ENCODE data around the gene NR1H2.
"Not testable (repeated sequence)": the region's sequence is repeated elsewhere in the genome, so short reads cannot be mapped to it uniquely, and the experiment has no call there.

The NR1H2 gene

DNA sequence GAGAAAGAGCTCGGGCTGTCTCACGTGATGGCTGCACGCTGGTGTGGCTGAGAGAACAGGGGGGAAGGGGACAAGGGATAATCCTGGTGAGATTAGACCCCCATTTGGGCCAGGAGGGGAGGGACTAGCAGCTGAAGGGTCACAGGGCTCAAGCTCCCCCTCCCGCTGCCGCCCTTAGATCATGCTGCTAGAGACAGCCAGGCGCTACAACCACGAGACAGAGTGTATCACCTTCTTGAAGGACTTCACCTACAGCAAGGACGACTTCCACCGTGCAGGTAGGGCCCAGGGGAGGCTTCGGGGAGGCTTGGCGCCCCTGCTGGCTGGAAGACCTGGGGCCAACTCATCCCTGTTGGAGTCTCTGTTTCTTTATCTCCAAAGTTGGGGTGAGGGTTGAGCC is 3.3 kb downstream of the NR1H2 start:
- no peak for DNase-seq

DNA sequence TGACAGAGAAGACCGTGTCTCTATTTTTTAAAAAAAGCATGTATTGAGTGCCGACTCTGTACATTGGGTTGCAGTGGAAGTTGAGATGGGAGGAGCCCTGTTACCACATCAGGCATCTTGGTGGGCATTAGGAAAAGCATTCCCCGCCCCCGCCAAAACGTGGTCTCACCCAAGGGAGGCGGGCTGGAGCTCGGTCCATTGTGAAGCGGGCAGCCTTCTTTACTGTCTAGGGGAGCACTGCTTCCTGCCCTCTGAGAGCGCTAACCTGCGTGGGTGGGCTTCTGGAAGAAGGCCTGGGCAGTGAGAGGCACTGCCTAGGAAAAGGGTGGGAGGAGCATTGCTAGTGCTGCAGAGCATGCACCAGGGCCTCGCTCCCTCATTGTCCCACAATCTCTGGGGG is 3.9 kb downstream of the NR1H2 start:
- DNase-seq = no peak

DNA sequence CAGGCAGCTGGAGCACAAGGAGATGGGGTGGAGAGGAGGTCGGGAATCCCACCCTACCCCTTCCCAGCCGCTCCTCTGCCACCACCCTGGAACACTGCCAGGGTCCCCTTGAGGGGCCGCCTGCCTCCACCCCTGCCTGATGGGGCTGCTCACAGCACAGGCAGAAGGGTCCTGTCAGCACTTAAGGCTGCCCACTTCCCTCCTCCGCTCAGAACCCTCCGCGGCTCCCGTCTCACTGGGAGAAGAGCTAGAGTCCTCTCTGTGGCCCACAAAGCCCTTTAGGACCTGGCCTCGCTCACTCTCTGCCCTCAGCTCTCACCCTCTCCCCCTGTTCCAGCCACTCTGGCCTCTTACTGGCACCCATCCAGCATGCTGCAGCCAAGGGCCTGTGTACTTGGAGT is 4.5 kb downstream of the NR1H2 start:
- no peak for DNase-seq

DNA sequence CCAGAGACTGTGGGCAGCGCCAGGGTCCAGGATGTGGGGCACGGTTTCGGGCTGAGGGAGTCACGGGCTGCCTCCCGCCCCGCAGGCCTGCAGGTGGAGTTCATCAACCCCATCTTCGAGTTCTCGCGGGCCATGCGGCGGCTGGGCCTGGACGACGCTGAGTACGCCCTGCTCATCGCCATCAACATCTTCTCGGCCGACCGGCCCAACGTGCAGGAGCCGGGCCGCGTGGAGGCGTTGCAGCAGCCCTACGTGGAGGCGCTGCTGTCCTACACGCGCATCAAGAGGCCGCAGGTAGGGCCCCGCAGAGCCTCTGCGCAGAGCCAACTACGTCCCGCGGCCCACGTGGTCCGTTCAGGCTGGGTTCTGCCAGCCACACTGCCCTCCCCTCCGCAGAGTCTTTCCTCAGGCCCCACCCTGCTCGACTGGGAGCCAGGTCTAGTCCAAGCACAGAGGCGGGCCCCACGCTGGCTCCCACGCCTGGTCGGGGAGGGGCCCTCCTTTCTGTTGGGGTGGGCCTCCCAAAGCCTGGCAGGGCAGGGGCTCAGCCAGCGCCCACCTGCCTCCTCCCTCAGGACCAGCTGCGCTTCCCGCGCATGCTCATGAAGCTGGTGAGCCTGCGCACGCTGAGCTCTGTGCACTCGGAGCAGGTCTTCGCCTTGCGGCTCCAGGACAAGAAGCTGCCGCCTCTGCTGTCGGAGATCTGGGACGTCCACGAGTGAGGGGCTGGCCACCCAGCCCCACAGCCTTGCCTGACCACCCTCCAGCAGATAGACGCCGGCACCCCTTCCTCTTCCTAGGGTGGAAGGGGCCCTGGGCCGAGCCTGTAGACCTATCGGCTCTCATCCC is 5.8 kb downstream of the NR1H2 start:
- DNase-seq = no peak

DNA sequence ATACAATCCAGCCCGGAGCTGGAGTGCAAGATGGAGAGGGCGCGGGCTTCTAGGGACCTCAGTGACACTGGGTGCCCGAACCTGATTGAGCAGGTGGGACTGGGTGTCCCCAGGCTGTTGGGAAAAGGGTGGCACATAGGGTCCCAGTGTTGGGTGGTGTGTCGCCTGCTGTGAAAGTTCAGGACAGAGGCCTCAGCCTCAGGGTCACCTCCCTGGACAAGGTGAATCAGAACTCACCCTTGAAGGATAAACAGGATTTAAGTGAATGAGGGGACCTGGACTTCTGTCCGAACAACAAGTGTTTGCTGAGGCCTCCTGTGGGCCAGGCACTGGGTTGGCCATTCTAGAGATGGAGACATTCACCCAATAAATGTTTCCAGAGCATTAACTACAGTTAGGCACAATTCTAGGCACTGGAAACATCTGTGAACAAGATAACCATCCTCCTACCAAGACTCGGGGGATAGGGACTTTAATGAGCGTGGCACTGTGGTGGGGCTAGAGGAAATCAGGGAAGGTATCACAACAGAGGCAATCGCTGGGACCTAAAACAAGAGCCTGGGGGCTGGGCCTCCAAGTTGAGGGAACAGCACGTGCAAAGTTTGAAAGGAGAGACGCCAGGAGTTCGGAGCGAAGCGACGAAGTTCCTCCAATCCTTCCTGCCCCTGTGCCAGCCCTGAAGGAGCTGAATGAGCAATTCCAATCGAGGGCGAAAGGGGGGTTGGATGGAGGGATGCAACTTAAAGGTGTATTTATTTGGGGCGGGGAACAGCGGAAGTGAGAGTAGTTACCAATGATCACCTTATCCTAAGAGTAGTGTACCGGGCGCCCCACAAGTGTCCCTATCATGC is 7.0 kb downstream of the NR1H2 start:
- DNase-seq = no peak

DNA sequence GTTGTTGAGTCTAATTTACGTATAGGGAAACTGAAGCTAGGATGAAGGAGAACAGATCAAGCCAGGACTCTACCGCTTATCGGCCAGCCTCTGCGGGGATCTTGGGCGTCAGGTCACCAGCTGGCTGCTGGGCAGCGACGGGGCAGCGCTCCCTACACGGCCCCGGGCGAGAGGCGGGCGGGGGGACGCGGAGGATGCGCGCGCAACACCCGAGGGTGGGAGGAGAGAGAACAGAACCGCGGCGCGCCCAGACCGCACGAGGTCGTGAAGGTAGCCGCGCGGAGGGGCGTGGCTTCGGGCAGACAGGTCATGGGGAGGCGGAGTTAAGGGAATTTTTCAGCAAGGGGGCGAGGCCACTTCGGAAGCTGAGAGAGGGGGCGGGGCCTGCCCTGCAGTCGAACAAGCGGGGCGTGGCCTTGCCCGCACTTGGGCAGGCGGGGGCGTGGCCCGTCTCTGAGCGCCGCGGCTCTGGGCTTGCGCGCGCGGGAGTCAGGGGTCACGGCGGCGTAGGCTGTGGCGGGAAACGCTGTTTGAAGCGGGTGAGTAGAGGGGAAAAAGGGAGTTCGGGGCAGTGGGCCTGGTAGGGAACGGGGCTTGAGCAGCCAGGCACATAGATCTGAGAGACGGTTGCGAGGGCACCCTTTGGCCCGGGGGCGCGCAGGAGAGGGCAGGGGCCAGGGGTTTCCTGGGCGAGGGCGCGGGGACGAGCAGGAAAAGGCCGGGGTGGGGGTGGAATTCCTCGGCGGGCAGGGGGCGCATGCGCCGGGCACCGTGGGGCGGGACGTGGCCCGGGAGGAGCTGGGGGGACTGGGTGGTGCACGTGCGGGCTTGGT is 7.8 kb downstream of the NR1H2 start, which contains the start of gene POLD1:
TSS of gene POLD1 (plus strand) at position 496 of the 833 bp plus-strand sequence. CDS start 14,505 bp downstream, outside the sequence.
- DNase-seq = peak; percentile 97

DNA sequence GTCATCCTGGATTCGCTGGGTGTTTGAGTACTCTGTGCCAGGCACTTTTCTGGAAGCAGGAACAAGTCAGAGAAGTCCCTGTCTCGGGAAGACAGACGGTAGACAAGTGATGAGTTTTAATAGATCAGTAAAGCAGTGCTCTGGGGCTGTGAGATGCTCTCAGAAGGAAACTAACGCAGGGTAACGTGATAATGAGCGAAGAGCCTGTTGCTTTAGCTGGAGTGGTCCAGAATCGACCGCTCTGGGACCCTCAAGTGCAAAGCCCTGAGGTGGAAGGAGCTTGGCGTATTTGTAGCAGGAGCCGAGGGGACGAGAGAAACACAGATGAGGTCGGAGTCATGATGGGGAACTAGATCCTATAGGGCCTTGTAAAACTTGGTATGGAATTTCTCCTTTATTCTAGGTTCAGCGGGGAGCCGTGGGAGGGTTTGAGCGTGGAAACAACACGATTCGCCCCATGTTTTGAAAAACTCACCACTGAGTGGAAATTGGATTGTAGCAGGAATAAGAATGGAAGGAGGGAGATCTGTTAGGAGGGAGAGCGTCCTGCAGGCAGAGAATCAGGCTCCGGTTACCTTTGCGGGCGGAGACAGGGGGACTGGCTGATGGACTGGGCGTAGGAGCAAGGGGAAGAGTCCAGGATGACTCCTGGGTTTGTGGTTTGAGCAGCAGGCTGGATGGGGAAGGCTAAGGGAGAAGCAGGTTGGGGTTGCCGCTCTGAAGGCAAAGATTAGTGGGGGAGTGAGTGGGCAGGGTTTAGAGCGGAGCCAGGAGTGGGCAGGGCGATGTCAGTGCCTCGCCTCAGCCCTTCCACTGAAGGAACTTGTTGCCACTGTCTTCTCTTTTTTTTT is 8.7 kb downstream of the NR1H2 start:
- DNase-seq = peak; percentile 15

DNA sequence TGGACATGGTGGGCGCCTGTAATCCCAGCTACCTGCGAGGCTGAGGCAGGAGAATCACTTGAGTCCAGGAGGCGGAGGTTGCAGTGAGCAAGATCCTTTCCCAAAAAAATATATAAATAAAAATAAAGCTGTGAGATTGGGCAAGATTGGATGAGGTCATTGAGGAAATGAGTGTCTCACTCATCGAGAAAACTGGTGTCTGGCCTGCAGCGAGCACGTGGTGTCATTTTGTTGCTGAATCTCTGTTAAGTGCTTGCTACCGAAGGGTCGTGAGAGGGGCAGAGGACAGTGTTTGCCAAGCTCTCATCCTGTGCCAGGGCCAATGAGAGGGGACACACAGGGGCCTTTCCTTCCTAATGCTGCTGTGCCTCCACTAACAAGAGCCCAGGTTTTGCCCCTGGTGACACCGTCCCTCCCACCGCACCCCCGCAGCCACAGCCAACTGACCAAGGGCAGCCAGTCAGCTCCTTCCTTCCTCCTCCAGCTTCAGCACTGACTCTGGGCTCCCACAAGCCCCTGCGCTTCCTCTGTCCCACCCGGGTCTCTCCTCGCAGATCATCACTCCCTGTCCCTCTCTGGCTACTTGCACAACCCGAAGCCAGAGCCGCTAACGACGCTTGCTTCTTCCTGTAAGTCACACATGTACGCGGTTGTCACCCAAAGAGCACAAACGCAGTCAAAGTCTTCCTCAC is 11.1 kb downstream of the NR1H2 start:
- no peak for DNase-seq

DNA sequence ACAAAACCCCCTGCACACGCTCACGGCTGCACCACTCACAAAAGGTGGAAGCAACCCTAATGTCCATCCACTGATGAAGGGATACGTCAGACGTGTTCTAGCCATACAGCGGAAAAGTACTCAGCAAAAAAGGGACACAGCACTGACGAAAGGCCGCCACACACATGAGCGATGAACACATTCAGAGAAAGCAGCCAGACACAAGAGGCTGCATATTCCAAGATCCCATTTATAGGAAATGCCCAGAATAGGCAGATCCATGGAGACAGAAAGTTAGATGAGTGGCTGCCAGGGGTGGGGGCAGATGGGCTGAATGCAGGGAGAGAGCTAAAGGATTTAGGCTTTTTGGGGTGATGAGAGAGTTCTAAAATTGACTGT is 11.6 kb downstream of the NR1H2 start:
- no peak for DNase-seq

DNA sequence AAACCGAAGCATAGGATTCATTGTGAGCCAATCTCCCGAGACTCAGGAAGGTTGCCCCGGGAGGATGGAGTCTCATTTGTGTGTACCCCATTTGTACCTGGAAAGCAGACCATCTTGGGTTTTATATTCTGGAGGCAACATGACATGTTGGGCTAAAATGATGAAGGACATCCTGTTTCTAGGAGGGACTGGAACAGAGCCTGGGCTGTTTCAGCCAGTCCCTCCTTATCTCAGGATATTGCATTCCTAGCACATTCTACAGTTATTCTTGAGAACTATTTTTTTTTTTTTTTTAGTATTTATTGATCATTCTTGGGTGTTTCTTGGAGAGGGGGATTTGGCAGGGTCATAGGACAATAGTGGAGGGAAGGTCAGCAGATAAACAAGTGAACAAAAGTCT is 14.0 kb downstream of the NR1H2 start:
- not testable (repeated sequence) for DNase-seq

DNA sequence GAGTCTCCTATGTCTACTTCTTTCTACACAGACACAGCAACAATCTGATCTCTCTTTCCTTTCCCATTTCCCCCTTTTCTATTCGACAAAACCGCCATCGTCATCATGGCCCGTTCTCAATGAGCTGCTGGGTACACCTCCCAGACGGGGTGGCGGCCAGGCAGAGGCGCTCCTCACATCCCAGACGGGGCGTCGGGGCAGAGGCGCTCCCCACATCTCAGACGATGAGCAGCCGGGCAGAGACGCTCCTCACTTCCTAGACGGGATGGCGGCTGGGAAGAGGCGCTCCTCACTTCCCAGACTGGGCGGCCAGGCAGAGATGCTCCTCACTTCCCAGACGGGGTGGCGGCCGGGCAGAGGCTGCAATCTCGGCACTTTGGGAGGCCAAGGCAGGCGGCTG is 14.7 kb downstream of the NR1H2 start:
- not testable (repeated sequence) for DNase-seq

DNA sequence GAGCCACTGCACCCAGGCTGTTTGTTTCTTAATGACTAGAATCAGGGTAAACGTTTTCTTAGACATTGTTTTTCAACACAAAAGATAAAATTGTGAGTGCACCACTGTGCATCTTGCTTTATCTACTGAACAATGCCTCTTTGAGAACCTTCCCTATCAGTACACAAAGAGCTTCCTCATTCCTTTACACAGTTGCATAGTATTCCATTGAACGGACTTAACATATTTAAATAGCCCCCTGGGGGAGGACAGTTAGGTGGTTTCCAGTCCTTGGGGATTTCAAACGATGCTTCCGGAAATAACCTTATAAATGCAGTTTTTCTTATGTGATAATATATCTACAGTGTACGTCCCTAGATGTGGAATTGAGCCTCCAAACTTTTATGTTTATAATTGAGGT is 16.5 kb downstream of the NR1H2 start:
- no peak for DNase-seq

DNA sequence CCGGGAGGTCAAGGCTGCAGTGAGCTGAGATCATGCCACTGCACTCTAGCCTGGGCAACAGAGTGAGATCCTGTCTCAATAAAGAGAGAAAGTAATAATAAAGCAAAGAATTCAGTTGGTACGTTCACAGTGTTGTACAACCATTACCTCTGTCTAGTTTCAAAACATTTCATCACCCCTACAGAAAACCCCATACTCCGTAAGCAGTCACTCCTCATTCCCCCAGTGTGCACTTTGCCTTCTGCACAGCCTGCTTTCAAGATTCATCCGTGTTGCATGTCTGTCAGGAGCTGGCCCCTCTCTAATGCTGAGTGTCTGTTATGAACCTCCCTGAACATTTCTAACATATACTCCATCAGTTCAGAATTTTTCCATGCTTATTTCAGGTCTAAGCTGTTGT is 17.3 kb downstream of the NR1H2 start:
- no peak for DNase-seq

DNA sequence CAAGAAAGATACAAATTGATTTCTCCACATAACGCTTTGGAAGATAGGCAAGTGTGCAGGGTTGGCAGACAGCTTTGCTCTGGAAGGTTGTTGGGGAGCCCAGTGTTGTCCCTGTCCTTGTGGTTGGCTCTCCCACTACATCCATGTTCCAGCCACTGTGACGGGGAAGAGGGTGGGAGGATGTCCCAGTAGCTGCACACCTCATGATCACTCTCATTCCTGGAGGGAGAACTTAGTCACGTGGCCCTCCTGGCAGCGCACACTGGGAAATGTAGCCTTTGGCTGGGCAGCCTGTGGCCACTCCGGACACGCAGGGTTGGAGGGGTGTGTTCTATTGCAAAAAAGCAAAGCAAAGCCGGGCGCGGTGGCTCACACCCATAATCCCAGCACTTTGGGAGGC is 17.8 kb downstream of the NR1H2 start:
- no peak for DNase-seq

DNA sequence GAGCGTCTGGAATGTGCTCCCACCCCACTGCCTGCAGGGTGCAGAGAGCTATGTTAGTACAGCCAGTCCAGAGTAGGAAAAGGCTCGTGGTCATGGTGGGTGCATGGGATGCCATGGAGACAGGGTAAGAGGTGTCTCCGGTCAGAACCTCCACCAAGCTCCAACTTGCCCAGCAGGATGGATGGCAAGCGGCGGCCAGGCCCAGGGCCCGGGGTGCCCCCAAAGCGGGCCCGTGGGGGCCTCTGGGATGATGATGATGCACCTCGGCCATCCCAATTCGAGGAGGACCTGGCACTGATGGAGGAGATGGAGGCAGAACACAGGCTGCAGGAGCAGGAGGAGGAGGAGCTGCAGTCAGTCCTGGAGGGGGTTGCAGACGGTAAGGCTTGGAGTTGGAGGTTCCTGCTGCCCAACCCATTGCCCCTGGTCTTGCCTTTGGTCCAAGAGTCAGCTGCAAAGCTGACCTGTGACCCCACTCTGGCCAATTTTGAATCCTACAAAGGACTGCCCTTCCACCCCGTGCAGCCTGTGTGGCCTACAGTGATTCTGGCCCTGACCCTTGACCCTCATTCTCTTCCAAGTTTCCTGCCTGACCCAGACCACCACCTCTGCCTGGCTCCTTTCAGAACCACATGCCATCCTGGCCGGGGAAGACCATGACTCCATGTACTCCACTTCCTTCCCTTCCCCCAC is 22.6 kb downstream of the NR1H2 start:
- no peak for DNase-seq

DNA sequence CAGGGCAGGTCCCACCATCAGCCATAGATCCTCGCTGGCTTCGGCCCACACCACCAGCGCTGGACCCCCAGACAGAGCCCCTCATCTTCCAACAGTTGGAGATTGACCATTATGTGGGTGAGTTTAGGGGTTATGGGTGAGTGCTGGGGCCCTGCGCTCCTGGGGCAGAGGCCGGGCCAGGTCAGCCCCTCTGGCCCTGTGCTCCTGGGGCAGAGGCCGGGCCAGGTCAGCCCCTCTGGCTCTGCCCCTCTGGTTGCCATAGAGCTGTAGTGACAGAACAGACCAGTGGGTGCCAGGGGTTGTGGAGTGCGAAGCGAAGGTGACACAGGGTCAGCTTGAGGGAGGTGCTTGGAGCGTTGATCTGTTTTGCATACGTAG is 23.1 kb downstream of the NR1H2 start:
- no peak for DNase-seq

DNA sequence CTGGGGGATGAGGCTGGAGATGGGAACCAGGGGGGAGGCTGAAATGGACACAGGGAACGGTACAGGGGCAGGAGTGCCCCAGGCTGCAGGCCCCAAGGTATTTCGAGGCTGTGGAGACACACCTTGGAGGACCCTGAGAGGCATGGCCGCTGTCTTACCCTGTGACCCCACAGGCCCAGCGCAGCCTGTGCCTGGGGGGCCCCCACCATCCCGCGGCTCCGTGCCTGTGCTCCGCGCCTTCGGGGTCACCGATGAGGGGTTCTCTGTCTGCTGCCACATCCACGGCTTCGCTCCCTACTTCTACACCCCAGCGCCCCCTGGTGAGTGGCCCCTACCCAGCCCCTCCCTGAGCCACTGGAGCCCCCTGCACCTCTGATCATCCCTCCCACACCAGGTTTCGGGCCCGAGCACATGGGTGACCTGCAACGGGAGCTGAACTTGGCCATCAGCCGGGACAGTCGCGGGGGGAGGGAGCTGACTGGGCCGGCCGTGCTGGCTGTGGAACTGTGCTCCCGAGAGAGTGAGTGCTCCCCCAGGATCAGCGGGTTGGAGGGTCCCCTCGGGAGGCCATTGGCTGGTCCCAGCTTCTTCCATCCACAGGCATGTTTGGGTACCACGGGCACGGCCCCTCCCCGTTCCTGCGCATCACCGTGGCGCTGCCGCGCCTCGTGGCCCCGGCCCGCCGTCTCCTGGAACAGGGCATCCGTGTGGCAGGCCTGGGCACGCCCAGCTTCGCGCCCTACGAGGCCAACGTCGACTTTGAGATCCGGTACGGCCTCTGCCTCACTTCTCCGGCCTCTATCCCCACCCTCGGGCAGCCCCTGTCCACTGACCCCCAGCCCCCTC is 25.6 kb downstream of the NR1H2 start:
- DNase-seq = no peak

DNA sequence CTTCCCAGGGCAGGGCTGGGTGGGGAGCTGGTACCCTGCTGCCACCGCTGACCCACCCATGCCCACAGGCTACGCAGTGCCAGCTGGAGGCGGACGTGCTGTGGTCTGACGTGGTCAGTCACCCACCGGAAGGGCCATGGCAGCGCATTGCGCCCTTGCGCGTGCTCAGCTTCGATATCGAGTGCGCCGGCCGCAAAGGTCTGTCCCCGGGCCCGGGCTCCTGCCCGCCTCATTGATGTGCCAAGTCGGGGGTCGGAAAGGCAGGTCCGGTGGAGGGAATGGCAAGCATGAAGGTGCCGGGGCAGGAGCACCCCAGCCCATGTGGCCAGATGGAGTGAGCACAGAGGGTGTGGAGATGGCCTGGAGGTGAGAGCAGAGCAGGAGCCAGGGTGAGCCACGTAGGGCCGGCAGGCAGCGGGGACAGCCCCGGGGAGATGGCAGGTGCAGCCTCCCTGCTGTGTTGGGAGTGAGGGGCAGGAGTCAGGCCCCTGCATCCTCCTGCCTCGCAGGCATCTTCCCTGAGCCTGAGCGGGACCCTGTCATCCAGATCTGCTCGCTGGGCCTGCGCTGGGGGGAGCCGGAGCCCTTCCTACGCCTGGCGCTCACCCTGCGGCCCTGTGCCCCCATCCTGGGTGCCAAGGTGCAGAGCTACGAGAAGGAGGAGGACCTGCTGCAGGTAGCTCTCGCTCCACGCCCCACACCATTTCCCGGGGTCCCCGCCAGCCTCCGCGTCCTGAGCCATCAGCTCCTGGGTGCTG is 26.5 kb downstream of the NR1H2 start:
- no peak for DNase-seq

DNA sequence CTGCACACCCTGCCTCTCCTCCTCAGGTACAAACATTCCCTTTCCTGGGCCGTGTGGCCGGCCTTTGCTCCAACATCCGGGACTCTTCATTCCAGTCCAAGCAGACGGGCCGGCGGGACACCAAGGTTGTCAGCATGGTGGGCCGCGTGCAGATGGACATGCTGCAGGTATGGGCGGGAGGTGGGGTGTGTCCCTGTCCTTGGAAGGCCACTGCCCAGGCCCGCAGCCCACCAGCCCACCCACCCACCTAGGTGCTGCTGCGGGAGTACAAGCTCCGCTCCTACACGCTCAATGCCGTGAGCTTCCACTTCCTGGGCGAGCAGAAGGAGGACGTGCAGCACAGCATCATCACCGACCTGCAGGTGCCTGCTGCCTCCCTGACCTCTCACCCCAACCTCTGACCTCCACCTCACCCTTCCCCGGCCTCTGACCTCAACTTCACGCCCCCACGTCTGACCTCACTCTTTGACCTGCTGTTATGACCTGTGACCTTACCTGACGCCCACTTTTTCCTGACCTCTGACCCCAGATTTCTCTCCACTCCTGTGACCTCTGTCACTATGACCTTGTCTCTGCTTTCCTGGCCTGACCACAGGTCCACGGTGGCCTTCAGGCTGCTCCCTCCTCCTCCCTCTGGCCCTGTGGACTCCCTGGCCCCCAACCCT is 30.0 kb downstream of the NR1H2 start:
- no peak for DNase-seq
